NOMO-1 treated with dmso at 0.1 percent for 144 hours (cell line): ENCODE data around the gene MYL5.
"Not testable (repeated sequence)": the region's sequence is repeated elsewhere in the genome, so short reads cannot be mapped to it uniquely, and the experiment has no call there.

ENCODE experiments used
- DNase-seq: peaks from one replicate; lab custom pipeline; 2025; ENCODE audit not compliant: unreplicated experiment; lab: John Stamatoyannopoulos, UW

Gene MYL5

DNA sequence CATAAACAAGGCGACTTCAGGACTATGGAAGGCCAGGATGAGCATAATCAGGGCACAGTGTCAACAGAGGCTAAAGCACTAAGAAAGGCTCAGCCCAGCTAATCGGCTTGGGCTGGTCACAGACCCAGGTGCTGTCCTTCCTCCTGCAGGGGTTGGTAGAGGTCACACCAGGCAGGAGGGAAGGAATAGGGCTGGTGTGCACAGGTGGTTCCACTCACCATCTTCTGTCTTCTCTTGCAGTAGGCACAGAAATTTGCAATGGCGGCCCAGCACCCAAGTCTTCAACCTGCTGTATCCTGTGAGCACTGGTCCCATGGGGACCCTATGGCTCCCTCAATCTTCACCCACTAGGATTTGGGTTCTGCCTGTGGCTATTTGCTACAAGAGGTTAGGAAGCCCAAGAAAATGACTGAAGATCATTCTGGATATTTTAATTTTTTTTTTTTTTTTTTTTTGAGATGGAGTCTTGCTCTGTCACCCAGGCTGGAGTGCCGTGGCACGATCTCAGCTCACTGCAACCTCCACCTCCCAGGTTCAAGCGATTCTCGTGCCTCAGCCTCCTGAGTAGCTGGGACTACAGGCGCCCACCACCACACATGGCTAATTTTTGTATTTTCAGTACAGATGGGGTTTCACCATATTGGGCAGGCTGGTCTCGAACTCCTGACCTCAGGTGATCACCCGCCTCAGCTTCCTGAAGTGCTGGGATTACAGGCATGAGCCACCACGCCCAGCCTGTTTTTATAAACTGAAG is 4.4 kb upstream of the MYL5 start:
- DNase-seq, result not testable (repeated sequence)

DNA sequence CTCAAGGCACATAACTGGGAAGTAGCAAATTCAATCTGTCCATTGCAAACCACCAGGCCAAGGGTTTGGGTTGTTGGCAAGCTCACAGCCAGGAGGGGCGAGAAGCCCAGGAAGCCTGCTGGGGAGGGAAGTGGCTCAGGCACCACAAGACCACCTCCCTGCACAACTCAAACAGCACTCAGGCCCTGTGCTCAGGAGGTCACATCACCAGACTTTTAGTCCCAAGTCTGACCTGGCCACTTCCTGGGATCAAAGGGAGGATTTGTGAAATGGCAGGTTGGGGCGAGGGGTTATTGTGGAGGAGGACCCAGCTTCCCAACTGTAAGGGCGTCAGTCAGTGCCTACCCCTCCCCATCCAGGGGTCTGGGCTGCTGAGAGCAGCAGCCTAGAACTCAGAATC is 2.6 kb upstream of the MYL5 start:
- DNase-seq, result no peak

DNA sequence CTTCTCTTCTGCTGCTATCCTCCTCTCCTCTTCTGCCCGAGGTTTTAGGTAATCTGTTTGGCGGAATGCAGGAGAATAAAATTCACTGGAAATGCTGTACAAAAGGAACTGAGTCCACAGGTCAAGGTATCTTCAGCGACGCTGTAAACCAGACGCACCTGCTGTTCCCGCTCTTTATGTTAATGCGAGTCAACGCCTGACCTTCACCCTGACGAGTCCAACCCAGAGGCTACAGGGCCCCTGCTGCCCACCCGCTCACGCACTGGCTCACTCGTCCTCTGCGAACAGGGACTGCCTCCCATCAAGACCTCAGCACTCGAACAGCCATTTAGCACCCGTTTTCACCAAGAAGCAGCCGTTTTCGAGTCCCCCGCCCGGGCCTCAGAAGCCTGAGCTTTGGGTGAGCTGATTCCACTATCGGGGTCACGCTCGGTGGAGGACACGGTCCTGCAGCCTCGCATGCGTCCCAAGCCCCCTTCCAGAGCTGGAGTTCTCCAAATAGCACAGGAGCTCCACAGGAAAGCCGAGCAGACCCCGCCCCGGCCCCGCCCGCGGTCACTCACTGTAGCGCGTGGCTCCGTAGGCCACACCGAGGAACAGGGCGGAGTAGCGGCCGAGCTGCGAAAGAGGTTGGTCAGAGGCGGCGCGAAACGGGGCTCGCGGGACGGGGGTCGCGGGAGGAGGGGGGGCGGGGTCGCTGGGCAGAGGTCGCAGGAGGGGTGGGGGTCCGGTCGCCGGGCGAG is 822 bp upstream of the MYL5 start:
- DNase-seq, result no peak

DNA sequence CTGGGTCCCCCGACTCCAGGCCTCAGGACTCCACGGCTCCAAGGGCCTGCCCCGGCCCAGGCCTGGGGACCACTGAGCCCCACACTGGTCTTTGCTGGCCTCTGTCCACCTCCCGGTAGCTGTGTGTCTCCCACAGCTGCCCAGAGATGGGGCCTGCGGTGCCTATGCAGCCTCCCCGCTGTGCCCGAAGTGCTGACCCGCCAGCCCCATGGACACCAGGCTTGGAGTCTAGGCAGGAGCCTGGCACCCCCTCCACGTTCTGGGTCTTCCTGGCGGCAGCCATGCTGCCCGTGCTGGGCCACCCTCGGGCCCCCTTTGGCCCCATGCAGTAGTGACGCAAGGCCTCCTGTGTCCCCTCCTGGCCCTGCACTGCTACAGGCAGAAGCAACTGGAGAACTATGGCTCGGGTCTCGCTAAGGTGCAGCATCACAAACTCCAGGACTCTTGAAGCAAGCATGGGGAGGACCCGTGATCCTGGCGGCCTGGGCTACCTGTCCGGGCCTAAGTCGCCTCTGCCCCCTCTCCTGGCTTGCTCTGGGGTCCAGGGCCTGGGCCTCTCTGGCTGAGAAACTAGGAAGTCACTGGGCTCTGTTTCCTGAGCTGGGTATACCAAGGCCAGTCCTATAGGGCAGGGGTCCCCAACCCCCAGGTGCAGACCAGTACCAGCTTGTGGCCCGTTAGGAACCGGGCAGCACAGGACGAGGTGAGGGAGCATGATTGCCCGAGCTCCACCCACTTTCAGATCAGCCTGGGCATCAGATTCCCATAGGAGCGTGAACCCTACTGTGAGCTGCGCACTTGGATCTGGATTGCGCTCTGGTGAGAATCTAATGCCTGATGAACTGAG is 917 bp downstream of the MYL5 start:
- no peak for DNase-seq

DNA sequence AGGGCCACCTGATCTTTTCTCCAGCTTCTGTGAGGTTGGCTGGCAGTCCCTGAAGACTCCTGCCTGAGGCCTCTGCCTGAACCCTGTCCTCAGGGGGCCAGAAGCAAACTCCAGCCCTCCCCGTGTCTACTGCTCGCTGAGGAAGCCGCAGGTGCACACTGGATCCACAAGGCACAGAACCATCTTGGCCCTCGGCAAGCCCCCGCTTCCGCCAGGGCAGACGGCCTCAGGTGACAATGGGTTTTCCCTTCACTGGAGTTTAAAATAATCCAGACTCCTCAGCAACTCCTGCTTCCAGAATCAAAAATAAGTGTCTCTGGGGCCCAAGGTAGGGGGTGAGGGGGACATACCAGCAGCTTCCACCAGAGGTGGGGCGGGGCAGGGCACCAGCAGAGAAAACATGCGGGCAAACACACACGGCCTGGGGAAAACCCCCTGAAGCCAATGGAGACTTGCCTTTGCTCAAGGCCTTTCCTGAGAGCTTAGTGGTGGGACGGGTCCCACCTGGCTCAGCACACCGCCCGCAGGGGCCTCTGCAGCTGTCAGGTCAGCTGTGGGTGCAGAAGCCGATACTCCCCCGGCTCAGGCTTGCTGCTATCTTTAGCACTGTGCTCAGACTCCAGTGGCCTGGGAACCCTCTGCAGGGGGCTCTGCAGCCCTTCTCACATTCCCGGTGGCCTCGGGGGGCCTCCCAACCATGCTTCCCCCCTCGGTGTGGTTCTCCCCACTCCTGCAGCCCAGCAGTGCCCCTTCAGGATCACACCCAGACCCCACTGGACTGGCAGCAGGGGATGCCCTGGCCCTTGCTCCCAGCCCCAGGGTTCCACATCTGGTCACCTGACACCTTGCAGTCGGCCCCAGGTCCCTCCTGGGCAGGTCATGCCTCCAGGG is 1.9 kb downstream of the MYL5 start:
- no peak for DNase-seq

DNA sequence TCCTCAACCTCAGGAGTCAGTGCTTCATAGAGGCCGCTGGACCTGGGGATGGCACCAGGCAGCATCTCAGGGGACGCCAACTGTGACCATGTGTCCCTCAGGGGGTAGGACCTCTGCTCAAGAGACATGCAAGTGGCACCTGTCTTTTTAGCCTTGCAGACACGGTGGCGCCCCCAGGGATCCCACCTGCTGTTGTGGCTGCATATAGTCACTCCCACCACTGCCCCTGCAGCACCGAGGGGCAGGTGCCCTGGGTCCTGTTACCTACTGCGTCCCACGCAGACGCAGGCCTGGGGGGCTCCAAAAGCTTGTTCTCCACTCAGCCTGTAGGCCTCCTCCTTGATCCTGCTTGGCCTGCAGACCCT is 2.5 kb downstream of the MYL5 start:
- no peak for DNase-seq

DNA sequence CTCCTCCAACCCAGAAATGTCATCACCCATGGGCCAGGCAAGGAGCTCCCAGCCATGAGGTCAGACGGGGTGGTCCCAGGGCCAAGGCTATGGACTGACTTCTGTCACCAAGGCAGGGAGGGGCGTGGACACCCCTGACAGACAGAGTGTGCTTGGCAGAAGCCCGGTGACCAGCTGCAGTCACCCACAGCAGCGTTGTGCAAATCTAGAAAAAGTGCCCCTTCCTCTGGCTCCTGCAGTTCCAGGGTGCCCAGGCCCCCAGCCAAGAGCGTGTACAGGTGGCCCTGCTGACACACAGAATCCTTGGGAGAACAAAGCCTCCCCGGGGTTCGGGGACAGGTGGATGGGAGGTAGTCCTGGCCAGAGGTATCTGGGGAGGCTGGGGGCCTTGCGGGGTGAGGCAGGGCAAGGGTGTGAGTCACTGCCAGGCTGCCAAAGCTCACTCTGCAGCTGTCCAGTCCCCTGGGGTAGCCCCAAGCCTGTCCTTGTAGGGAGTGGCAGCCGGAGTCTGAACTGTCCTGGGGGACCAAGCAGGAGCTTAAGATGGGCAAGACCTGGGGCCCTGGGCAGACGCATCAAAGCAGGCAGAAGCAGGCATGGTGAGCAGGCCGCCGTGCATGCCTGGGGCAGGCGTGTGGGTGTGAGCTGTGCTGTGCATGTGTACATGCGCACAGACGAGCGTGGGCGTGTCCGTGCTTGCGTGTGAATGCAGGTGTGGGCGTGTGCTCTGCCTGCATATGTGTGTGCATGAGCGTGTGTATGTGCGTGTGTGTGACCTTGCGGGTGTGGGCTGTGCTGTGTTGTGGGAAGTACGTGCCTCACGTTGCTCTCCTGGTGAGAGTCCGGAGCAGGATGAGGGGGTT is 3.3 kb downstream of the MYL5 start:
- DNase-seq, result no peak

DNA sequence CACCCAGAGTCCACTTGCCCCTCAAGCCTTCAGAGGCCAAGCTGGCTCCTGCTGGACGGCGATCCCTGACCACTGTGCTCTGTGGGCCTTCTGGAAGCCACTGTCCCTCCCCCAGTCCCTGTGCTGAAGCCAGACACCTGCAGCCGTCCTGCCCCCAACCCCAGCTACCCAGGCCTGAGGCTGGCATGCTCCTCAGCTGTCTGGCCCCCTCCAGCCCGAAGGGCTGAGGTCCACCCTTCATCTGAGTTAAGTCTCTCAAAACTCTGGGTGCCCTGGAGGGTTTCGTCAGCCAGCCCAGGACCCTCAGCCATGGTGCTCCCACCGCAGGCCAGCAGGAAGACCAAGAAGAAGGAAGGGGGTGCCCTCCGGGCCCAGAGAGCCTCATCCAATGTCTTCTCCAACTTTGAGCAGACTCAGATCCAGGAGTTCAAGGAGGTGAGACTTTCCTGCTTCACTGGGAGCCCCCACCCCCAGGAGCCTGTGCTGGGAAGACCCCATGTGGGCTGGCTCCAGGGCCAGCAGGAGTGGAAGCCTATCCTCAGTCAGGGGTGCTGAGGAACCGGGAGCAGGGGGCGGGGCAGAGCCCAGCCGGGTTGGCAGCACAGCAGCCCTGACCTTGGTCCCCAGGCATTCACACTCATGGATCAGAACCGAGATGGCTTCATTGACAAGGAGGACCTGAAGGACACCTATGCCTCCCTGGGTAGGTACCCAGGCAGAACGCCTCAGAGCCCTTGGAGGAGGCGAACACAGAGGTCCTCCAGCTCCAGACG is 4.2 kb downstream of the MYL5 start:
- no peak for DNase-seq

DNA sequence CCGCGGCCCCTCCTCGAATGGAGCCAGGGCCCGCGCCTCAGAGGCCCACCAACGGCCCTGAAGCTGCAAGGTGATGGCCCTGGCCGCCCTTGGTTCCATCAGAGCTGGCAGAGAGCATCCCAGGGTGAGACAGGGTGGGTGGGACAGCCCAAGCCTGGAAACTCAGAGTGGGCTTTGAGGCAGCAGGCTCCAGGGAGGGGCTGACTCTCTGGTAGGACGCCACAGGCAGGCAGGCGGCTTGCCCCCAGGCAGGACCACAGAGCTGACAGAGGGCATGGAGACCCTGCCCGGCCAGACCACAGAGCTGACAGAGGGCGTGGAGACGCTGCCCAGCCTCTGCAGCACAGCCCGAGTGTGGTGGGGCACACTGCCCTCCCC is 4.8 kb downstream of the MYL5 start:
- DNase-seq, result no peak

DNA sequence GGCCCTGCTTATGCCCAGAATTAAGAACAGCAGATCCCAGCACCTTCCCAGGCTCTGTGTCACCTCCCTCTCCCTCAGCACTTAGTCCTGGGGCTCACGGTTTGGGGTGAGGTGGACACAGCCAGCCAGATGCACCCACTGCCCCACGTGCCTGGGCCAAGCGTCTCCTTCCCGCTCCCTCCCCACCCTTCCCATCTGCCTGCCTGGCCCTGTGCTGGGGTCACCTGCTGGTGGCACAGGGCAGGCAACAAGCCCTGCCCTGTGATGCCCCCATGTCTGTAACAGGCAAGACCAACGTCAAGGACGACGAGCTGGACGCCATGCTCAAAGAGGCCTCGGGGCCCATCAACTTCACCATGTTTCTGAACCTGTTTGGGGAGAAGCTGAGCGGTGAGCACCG is 5.3 kb downstream of the MYL5 start:
- no peak for DNase-seq

DNA sequence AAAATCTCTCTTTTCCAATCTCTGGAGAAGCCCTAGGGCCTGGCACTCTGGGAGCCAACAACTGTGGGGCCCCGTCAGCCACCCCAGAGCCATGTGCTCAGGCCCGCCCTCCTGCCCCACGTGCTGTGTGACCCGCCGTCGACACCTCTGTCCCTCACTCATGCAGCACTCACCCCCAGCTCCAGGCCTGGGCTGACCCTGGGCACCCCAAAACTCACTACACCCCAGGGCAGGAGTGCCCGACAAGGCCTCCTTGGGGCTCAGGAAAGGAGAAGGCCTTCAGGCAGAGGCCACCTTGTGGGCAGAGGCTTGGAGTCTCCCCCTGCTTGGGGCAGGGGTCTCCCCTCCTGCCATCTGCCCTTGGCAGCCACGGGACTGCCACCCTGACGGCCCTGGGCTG is 5.7 kb downstream of the MYL5 start:
- no peak for DNase-seq

DNA sequence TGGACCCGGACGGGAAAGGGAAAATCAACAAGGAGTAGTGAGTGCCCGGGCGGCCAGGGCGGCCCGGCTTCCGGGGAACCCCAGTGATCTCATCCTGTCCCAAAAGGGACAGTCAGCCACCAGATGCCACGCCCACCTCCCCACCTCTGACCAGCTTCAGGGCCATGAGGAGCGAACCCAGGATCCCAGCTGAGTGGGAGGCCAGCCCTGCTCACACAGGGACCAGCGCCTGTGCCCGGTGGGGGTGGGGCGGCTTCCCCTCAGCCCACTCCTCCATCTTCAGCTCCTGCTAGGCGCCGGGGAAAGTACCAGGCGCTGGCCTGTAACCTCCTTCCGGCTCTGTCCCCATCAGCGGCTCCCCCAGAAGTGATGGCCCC is 6.2 kb downstream of the MYL5 start:
- no peak for DNase-seq

DNA sequence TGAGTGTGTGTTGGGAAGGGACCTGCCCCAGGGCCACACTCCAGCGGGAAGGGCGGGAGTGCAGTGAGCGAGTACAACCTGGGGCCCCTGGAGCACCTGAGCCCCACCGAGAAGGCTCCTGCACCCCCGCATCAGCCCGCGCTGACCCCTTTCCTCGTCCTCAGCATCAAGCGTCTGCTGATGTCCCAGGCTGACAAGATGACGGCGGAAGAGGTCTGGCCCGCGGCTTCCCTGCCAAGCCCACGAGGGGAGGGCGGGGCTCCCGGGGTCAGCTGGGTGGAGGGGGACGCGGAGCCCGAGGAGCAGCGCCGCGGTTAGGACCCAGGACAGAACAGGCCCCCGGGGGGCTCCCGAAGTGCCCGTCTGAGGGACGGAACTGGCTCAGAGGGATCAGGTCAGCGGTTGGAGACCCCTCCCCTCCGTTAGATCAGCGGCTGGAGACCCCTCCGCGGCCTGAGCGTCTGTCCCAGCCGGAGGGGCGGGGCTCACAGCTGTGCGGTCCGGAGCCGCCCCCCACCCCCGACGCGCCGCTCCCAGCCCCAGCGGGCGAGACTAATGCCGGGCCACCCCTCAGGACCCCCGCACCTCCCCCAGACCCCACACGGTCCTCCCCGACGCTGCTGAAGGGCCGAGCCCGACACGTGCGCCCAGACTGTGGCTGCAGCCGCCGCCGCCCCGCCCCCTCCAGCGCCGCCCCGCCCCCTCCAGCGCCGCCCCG is 6.7 kb downstream of the MYL5 start:
- DNase-seq, result no peak

DNA sequence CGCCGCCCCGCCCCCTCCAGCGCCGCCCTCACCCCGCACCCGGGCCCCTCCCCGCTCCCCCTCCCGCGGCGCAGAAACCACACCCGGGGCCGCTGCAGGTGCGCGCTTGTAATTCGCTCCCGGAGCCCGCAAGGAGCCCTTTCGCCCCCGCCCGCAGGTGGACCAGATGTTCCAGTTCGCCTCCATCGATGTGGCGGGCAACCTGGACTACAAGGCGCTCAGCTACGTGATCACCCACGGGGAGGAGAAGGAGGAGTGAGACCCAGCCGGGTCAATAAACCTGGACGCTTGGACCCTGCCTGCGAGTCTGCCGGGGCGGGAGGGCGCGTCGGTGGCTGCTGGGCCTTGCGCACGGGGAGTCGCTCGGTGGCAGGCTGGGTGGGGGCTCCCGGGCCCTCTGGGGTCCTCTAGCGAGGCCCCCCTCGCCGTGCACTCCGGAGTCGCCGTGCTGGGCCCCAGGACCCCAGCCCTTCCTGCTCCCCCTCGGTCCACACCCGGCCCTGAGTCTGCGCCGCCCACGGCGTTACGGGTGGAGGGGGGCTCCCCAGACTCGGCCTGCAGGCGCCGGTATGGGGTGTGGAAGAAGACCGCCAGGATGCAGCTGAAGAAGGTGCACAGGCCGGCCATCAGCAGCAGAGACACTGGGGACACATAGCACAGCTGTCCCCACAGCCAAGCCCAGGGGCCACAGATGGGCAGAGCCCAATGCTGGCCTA is 7.6 kb downstream of the MYL5 start:
- no peak for DNase-seq

DNA sequence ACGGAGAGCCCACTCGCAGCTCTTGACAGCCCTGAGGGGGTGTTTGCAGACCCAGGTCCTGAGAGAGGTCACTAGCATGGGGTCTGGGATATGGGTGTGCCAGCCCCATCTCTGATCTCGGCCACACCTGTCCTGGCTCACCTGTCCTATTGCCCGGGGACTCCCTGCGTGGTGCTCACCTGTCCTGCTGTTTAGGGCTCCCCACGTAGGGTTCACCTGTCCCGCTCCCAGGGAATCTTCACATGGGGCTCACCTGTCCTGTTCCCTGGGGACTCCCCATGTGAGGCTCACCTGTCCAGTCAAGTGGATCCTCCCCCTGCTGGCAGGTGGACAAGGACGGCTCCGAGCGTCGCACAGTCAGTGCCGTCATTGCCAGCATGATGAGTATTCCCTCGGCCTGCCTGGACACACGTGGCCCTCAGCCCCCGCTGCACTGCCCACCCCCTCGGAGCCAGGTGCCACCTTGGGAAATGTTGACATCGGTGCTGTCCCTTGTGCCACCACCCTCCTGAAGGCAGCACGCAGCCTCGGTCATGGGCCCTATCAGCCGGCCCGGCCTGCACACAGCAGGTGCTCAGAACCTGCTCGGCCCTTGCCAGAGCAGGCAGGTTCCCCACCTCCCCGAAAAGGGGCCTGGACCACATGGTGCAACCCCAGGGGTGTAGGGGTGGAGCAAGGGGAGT is 8.3 kb downstream of the MYL5 start:
- DNase-seq, result no peak

DNA sequence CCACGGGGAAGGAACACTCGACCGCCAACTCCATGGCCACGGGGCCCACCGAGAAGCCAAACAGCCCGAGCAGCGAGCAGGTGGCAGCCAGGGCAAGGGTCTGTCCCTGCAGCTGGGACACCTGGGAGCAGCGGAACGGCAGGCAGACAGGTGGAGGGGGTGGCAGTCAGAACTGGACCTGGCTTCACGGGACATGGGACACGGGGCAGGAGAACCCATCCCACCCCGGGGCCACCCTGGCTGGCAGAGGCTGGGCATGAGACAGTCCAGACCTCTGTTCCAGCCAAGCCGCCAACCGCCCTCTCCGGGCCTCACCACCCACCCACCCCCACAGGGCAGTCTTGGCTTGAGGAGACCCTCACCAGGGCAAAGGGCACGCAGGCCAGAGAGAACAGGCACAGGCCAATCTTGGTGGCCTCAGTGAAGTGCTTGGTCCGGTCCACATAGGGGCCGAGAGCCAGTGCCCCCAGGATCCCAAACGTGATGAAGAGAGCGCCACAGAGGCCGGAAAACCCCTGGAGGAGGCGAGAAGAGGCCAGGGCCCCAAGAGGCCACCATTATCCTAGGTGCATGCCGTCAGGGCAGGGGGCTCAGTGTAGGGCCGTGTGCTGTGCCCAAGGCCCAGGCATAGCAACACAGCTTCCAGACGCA is 9.0 kb downstream of the MYL5 start:
- no peak for DNase-seq
